ENCODE results near the gene EHBP1L1. TPM values are rescaled to one million over a fixed set of nuclear protein-coding genes. Genes with fewer than 3 reads are reported as not detected.

The EHBP1L1 gene
- total and polyA plus RNA-seq, 2 of the 13 experiments (the other 11 are each of a cell fraction or from before 2014, with no cell fraction given): 8.3 to 10.6 TPM

DNA sequence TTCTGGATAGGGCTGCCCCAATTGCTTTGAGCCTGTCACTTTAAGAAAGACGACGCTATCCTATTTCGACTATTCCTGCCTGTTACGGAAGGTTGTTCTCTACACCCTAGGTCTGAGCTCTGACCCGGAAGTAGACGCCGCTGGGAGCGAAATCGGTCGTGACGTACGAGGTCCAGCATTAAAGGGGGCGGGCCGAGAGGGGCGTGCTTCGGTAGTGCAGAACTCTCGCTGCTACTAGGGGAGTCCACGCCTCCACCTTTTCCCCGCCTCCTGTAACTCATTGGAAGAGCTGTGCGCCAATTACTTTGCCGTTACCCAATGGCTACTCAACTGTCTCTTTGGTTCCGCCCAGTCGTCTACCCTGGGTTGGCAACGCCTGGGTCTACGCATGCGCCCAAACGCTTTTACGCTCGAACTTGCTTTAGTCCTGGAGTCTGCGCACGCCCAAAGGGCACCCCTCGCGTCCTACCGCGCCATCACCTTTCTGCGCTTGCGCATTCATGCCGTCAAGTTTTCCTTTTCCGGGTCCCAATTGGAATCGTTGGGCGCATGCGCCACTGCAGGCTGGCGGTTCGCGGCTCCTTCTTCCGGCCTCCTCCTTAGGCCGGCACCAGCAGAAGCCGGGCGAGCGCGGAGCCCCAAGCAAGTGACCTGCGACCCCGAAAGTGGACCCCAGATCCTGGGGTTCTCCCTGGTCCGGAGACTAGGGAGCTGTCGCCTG is 39.5 kb downstream of the EHBP1L1 start, which contains the start of gene PCNX3 (continued):
- TF ChIP-seq SMAD1 (CRISPR knock-in tag; IDR thresholded peaks at IDR 0.05; ENCODE audit: borderline replicate concordance, low read depth) (no peak), ZNF317 (CRISPR knock-in tag; IDR thresholded peaks at IDR 0.05) (no peak), EP300 (IDR thresholded peaks at IDR 0.05; ENCODE audit: low read depth in 2 of 2, low read length in 2 of 2) (0 out of 4 replicates have a peak, but pooled peaks of 1 of the 2 experiments have one; percentile 27), EP300 (CRISPR knock-in tag; IDR thresholded peaks at IDR 0.05; ENCODE audit: borderline replicate concordance) (no peak; the same call in 1 of the 2 replicates), CREB1 (IDR thresholded peaks at IDR 0.05) (peak; percentile 97), CREB1 (CRISPR knock-in tag; IDR thresholded peaks at IDR 0.05) (peak; percentile 98), RCOR2 (CRISPR knock-in tag; IDR thresholded peaks at IDR 0.05) (no peak), XRCC5 (optimal IDR thresholded peaks at IDR 0.05; ENCODE audit: low read length) (peak; percentile 33), ZSCAN22 (CRISPR knock-in tag; IDR thresholded peaks at IDR 0.05) (no peak), RAD51 (IDR thresholded peaks at IDR 0.05; ENCODE audit: borderline replicate concordance) (no peak), ZBTB7B (CRISPR knock-in tag; IDR thresholded peaks at IDR 0.05) (no peak), ZNF839 (CRISPR knock-in tag; IDR thresholded peaks at IDR 0.05; ENCODE audit: borderline replicate concordance) (no peak), CCDC6 (CRISPR knock-in tag; IDR thresholded peaks at IDR 0.05) (0 out of 2 replicates have a peak, but pooled peaks have one; percentile 15), ZNF552 (CRISPR knock-in tag; IDR thresholded peaks at IDR 0.05; ENCODE audit: borderline replicate concordance) (no peak), SSRP1 (CRISPR knock-in tag; IDR thresholded peaks at IDR 0.05) (no peak), ZNF670 (CRISPR knock-in tag; IDR thresholded peaks at IDR 0.05; ENCODE audit: borderline replicate concordance) (no peak)
- TF ChIP-seq, protein P1, sequence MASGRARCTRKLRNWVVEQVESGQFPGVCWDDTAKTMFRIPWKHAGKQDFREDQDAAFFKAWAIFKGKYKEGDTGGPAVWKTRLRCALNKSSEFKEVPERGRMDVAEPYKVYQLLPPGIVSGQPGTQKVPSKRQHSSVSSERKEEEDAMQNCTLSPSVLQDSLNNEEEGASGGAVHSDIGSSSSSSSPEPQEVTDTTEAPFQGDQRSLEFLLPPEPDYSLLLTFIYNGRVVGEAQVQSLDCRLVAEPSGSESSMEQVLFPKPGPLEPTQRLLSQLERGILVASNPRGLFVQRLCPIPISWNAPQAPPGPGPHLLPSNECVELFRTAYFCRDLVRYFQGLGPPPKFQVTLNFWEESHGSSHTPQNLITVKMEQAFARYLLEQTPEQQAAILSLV (CRISPR knock-in tag; IDR thresholded peaks at IDR 0.05; ENCODE audit: borderline replicate concordance): peak; percentile 87
- TF ChIP-seq, protein P2, sequence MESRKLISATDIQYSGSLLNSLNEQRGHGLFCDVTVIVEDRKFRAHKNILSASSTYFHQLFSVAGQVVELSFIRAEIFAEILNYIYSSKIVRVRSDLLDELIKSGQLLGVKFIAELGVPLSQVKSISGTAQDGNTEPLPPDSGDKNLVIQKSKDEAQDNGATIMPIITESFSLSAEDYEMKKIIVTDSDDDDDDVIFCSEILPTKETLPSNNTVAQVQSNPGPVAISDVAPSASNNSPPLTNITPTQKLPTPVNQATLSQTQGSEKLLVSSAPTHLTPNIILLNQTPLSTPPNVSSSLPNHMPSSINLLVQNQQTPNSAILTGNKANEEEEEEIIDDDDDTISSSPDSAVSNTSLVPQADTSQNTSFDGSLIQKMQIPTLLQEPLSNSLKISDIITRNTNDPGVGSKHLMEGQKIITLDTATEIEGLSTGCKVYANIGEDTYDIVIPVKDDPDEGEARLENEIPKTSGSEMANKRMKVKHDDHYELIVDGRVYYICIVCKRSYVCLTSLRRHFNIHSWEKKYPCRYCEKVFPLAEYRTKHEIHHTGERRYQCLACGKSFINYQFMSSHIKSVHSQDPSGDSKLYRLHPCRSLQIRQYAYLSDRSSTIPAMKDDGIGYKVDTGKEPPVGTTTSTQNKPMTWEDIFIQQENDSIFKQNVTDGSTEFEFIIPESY (CRISPR knock-in tag; IDR thresholded peaks at IDR 0.05): no peak
- TF ChIP-seq, protein P3, sequence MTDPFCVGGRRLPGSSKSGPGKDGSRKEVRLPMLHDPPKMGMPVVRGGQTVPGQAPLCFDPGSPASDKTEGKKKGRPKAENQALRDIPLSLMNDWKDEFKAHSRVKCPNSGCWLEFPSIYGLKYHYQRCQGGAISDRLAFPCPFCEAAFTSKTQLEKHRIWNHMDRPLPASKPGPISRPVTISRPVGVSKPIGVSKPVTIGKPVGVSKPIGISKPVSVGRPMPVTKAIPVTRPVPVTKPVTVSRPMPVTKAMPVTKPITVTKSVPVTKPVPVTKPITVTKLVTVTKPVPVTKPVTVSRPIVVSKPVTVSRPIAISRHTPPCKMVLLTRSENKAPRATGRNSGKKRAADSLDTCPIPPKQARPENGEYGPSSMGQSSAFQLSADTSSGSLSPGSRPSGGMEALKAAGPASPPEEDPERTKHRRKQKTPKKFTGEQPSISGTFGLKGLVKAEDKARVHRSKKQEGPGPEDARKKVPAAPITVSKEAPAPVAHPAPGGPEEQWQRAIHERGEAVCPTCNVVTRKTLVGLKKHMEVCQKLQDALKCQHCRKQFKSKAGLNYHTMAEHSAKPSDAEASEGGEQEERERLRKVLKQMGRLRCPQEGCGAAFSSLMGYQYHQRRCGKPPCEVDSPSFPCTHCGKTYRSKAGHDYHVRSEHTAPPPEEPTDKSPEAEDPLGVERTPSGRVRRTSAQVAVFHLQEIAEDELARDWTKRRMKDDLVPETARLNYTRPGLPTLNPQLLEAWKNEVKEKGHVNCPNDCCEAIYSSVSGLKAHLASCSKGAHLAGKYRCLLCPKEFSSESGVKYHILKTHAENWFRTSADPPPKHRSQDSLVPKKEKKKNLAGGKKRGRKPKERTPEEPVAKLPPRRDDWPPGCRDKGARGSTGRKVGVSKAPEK (CRISPR knock-in tag; IDR thresholded peaks at IDR 0.05; ENCODE audit: borderline replicate concordance): no peak
- TF ChIP-seq, protein P4, sequence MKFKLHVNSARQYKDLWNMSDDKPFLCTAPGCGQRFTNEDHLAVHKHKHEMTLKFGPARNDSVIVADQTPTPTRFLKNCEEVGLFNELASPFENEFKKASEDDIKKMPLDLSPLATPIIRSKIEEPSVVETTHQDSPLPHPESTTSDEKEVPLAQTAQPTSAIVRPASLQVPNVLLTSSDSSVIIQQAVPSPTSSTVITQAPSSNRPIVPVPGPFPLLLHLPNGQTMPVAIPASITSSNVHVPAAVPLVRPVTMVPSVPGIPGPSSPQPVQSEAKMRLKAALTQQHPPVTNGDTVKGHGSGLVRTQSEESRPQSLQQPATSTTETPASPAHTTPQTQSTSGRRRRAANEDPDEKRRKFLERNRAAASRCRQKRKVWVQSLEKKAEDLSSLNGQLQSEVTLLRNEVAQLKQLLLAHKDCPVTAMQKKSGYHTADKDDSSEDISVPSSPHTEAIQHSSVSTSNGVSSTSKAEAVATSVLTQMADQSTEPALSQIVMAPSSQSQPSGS (CRISPR knock-in tag; IDR thresholded peaks at IDR 0.05): peak; percentile 68; the same call in 1 of the 2 replicates
- TF ChIP-seq, protein P5, sequence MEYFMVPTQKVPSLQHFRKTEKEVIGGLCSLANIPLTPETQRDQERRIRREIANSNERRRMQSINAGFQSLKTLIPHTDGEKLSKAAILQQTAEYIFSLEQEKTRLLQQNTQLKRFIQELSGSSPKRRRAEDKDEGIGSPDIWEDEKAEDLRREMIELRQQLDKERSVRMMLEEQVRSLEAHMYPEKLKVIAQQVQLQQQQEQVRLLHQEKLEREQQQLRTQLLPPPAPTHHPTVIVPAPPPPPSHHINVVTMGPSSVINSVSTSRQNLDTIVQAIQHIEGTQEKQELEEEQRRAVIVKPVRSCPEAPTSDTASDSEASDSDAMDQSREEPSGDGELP (IDR thresholded peaks at IDR 0.05; ENCODE audit: borderline replicate concordance, low read depth): no peak

Measured in HepG2 (cell line).